ENCODE results near the gene CRADD. TPM values are rescaled to one million over a fixed set of nuclear protein-coding genes. Genes with fewer than 3 reads are reported as not detected.
A peak's percentile ranks its signal among the peaks of the same experiment; 100 is the strongest.
"Not testable (repeated sequence)": the region's sequence is repeated elsewhere in the genome, so short reads cannot be mapped to it uniquely, and the experiment has no call there.

Gene CRADD
- total RNA-seq, 1 experiment from 2014 or later, result 48.6 TPM

- peak; percentile 59 for DNase-seq (ENCODE audit: low read depth)
Observed at GRCh38 chr12:93706824-93707223, 29.6 kb downstream of the CRADD start.

DNA sequence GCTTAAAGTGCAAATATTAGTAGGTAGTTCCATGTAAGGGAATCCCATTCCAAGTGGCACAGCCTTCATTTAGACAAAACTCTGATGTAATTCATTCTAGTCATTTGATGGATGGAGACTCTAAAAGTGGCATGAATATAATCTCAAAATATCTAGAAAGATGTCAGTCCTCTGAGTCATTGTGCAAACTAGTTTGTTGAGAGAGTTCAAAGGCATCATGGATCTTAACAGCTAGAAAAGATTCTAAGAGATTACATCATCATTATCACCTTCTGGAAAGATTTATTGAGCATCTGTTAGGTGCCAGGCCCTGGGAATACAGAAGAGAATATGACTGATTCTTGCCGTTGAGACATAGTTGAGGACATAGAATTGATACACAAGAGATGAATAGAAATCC is 30.7 kb downstream of the CRADD start:
- peak; percentile 92 for DNase-seq (ENCODE audit: low read depth)

DNA sequence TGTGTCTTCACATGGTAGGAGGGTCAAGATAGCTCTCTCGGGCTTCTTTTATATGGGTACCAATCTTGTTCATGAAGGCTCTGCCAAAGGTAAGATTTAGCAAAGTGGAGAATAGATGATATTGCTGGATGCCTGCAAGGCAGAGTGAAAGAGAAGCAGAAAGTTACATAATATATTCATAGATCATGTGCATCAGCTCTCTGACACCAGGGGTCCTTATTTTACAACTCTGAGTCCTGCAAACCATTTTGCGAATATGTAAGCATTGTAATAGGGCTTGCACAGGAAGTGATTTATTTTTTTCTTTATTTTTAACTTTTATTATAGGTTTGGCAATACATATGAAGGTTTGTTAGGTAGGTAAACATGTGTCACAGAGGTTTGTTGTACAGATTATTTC is 31.8 kb downstream of the CRADD start:
- DNase-seq (ENCODE audit: low read depth), result no peak

DNA sequence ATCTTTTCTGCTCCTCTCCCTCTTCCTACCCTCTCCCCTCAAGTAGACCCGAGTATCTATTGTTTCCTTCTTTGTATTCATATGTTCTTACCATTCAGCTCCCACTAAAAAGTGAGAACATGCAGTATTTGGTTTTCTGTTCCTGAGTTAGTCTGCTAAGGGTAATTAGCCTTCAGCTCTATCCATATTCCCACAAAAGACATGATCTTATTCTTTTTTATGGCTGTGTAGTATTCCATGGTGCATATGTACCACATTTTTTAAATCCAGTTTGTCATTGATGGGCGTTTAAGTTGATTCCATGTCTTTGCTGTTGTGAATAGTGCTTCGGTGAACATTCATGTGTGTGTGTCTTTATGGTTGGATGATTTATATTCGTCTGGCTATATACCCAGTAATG is 32.2 kb downstream of the CRADD start:
- no peak for DNase-seq (ENCODE audit: low read depth)

- DNase-seq (ENCODE audit: low read depth), result no peak
Observed at GRCh38 chr12:93710574-93710926, 33.4 kb downstream of the CRADD start.

DNA sequence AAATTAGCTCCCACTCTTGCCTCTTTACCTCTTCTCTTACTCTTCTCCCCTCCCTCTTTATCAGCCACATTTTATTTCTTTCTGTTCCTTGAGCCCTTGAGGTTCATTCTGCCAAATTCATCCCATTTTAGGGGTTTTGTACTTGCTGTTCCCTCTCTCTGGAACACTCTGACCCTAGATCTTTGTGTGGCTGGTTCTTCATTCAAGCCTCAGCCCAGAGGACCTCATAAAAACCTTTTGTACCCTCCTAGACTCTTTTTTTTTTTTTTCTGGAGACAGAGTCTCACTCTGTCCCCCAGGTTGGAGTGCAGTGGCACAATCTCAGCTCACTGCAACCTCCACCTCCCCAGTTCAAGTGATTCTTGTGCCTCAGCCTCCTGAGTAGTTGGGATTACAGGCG is 34.3 kb downstream of the CRADD start:
- not testable (repeated sequence) for DNase-seq (ENCODE audit: low read depth)

DNA sequence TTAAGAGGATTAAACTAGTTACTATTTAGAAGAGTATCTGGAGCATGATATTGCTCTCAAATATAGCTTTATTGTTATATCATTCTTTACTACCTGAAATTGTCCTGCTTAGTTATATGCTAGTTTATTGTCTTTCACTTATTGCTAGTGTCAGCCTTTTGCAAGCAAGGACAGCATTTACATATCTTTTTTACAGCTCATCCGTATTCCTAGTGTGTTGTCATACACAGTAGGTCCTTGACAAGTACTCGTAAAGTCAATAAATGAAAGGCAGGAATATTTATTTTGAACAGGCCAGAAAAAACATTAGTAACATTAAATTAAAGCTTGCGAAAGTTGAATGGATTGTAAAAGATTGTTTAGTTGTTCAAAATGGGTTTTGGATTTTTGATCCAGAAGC is 35.0 kb downstream of the CRADD start:
- no peak for DNase-seq (ENCODE audit: low read depth)

DNA sequence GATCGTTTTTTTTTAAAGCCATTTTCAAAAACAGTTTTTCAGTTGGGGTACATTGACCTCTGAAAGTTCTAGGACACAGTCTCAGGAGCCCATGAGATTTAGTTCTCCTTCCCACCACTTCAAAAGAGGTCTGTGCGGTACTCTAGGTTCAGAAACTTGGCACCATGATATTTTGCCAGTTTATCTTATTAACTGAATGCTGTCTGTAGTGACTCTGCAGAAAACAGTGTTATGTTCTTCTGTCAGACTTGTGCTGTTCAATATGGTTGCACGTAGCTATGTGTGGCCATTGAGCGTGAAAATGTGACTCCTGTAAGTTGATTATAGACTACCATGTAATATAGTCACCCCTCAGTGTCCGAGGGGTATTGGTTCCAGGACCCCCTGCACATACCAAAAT is 35.9 kb downstream of the CRADD start:
- no peak for DNase-seq (ENCODE audit: low read depth)

DNA sequence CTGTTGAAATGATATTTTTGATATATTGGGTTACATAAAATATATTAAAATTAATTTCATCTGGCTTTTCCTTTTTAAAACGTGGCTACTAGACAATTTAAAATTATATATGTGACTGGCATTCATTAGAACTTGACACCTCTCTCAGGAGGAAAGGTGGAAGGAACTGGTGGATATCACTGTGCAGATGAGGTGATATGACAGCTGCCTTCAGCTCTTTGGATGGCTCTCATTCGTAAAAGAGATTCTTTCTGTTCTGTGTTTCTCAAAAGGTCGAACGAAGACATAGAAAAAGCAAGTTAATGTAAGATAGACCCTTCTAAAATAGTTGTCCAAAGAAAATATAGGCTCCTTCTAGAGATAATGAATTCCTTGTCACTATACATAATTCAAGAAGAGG is 36.6 kb downstream of the CRADD start:
- no peak for DNase-seq (ENCODE audit: low read depth)

DNA sequence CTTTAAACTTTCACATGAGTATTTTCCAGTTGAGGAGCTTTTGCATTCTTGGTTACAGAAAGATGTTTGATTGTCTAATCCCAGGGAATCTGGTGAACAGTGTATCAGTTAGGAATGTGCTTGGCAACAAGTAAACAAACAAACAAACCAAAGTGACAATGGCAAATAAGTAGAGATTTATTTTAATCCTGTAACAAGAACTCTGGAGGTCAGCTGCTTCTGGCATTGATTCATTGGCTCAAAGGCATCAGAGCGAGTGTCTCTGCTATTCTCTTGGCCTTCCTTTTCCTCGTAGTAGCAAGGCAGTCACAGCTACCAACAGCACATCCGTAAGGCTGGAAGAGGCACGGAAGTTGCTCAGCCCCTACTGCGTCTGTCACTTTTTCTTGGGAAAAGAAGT is 37.2 kb downstream of the CRADD start:
- DNase-seq (ENCODE audit: low read depth), result peak; percentile 86

GRCh38 chr12:93719710-93720109 is 42.5 kb downstream of the CRADD start:
- DNase-seq (ENCODE audit: low read depth), result no peak

DNA sequence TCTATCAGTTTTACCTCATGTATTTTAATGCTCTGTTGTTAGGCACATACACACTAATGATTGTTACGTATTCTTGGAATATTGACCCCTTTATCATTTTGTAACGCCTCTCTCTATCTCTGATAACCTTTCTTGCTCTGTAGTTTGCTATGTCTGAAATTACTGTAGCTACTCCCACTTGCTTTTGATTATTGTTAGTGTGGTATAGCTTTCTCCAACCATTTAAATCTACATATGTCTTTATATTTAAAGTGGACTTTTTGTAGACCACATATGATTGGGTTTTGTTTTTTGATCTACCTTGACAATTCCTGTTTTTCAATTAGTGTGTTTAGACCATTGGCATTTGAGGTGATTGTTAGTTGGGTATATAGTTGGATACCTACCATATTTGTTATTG is 43.4 kb downstream of the CRADD start:
- no peak for DNase-seq (ENCODE audit: low read depth)

GRCh38 chr12:93722179-93722578 is 45.0 kb downstream of the CRADD start:
- DNase-seq (ENCODE audit: low read depth), result no peak

GRCh38 chr12:93722835-93723567 is 45.8 kb downstream of the CRADD start:
- peak; percentile 98 for DNase-seq (ENCODE audit: low read depth)

DNA sequence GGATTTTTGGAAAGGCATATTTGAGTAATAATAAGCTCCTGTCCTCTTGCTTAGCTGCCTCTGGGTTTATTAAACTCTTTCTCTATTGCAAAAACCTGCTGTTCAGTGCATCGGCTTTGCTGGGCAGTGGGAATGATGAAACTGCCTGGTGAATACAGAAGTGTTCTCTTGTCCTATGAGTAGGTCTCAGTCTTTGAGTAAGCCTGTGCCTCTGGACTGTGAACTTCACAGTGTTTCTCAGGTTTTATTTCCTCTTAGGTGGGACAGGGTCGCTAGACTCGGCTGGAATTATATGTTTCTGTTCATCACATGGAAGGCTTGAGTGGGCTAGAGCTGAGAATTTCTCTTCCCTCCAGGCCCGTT is 46.4 kb downstream of the CRADD start:
- DNase-seq (ENCODE audit: low read depth), result no peak

DNA sequence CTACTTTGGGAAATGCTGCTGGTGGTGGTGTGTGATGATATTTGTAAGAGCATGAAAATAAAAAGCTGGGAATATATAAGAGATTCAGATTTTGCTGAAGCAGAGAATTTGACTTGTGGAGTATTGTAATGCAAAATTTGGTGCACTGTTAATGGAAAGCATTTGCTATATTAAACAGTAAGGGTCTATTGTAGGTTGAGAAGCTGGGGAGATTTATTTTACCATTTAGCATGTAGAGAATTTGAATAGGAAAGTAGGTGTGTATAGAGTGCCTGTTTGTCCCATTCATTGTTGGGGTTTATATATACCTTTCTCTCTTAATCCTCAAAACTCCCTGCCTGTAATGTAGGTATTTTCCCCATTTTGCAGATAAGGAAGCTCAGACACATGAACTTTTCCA is 48.4 kb downstream of the CRADD start:
- no peak for DNase-seq (ENCODE audit: low read depth)

GRCh38 chr12:93727195-93727811 is 50.1 kb downstream of the CRADD start:
- no peak for DNase-seq (ENCODE audit: low read depth)

GRCh38 chr12:93727911-93728310 is 50.7 kb downstream of the CRADD start:
- no peak for DNase-seq (ENCODE audit: low read depth)

- DNase-seq (ENCODE audit: low read depth), result no peak
Observed at GRCh38 chr12:93729934-93730333, 52.8 kb downstream of the CRADD start.

- no peak for DNase-seq (ENCODE audit: low read depth)
Observed at GRCh38 chr12:93733358-93733757, 56.2 kb downstream of the CRADD start.

DNA sequence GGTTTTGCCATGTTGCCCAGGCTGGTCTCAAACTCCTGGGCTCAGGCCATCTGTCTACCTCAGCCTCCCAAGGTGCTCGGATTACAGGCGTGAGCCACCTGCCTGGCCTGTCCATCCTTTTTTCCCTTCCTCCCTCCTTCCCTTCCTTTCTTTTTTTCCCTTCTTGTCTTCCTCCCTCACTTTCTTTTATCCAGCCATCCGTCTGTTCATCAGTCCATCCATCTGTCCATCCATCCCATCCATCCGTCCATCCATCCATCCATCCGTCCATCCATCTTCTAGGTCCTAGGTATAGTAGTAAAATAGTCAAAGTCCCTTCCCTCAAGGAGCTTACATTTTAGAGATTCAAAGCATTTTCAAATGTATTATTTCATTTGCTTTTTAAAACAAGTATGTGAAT is 56.8 kb downstream of the CRADD start:
- no peak for DNase-seq (ENCODE audit: low read depth)

DNA sequence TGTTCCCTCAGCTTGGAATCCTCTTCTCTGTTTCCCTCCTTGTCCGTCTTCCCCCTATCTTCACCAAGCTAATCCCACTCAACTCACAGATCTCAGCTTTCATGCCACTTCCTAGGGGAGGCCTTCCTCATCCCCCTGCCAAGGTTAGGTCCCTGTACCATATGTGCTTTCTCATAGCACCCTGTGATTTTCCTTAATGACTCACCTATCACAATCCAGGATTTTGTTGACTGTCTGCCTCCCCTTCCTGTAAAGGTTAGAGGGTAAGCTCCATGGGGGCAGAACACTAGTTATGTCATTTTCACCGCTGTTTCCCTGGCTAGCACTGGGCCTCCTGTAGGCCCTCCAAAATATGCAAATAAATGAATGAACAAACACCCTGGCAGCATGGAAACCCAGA is 57.6 kb downstream of the CRADD start:
- no peak for DNase-seq (ENCODE audit: low read depth)

- no peak for DNase-seq (ENCODE audit: low read depth)
Observed at GRCh38 chr12:93736640-93737178, 59.5 kb downstream of the CRADD start.
